ENCODE measurements around the gene AHDC1. TPM values are rescaled to one million over a fixed set of nuclear protein-coding genes. Genes with fewer than 3 reads are reported as not detected.

The AHDC1 gene
- total RNA-seq, 1 donor from 2014 or later = 23.7 TPM

- H3K27me3 ChIP-seq (ENCODE audit: low read depth) = no peaks in the 10 kb centered on the region
- peak; percentile 56 to 72 for ATAC-seq
- H3K36me3 ChIP-seq = peaks cover 18% of the 10 kb centered on the region
- no peak overlapping the region for H3K4me3 ChIP-seq
- H3K4me1 ChIP-seq = peaks cover 27% of the 10 kb centered on the region
- no peak for TF ChIP-seq CTCF (IDR thresholded peaks at IDR 0.05)
- intact Hi-C loops (cut with DNase I) = no loop called here
- no peak for DNase-seq
- H3K27ac ChIP-seq = no peak overlapping the region
- no peaks in the 10 kb centered on the region for H3K9me3 ChIP-seq
These were observed 67.2 kb downstream of the AHDC1 start for GRCh38 chr1:27536767-27537166.

GRCh38 chr1:27536010-27536757, 67.8 kb downstream of the AHDC1 start:
- H3K27me3 ChIP-seq (ENCODE audit: low read depth) = no peaks in the 10 kb centered on the region
- H3K36me3 ChIP-seq = peaks cover 18% of the 10 kb centered on the region
- DNase-seq (no peak), ATAC-seq (no peak)
- no peak overlapping the region for H3K4me3 ChIP-seq
- no peak for TF ChIP-seq CTCF (IDR thresholded peaks at IDR 0.05)
- intact Hi-C loops (cut with DNase I) = no loop called here
- no peaks in the 10 kb centered on the region for H3K9me3 ChIP-seq
- peak overlapping the region; percentile 36 for H3K27ac ChIP-seq
- peaks cover 27% of the 10 kb centered on the region for H3K4me1 ChIP-seq

- peaks cover 18% of the 10 kb centered on the region for H3K36me3 ChIP-seq
- intact Hi-C loops (cut with DNase I) = no loop called here
- TF ChIP-seq CTCF (IDR thresholded peaks at IDR 0.05) = no peak
These were observed 68.6 kb downstream of the AHDC1 start for GRCh38 chr1:27535386-27535785.

GRCh38 chr1:27531959-27532685, 71.8 kb downstream of the AHDC1 start:
- peaks cover 18% of the 10 kb centered on the region for H3K36me3 ChIP-seq
- no peak for TF ChIP-seq CTCF (IDR thresholded peaks at IDR 0.05)
- ATAC-seq (no peak), DNase-seq (no peak)
- no peak overlapping the region for H3K4me3 ChIP-seq
- H3K27ac ChIP-seq = no peak overlapping the region
- no peaks in the 10 kb centered on the region for H3K9me3 ChIP-seq
- intact Hi-C loops (cut with DNase I) = no loop called here
- peaks cover 46% of the 10 kb centered on the region for H3K4me1 ChIP-seq
- H3K27me3 ChIP-seq (ENCODE audit: low read depth) = no peaks in the 10 kb centered on the region

More at GRCh38 chr1:27535386-27535785, 68.6 kb downstream of the AHDC1 start:
- Histone ChIP-seq H3K4me1 (peaks cover 27% of the 10 kb centered on the region), H3K27me3 (ENCODE audit: low read depth) (no peaks in the 10 kb centered on the region), H3K9me3 (no peaks in the 10 kb centered on the region), H3K4me3 (no peak overlapping the region), H3K27ac (no peak overlapping the region)
- no peak for ATAC-seq
- no peak for DNase-seq

GRCh38 chr1:27530192-27530591, 73.8 kb downstream of the AHDC1 start:
- H3K4me1 ChIP-seq = peaks cover 44% of the 10 kb centered on the region
- ATAC-seq = no peak

More at GRCh38 chr1:27530192-27530591, 73.8 kb downstream of the AHDC1 start:
- peaks cover 18% of the 10 kb centered on the region for H3K36me3 ChIP-seq
- TF ChIP-seq CTCF (IDR thresholded peaks at IDR 0.05) = no peak
- DNase-seq = no peak
- no peaks in the 10 kb centered on the region for H3K9me3 ChIP-seq
- no peak overlapping the region for H3K4me3 ChIP-seq
- H3K27ac ChIP-seq = peak overlapping the region; percentile 84
- H3K27me3 ChIP-seq (ENCODE audit: low read depth) = no peaks in the 10 kb centered on the region
- intact Hi-C loops (cut with DNase I) = no loop called here
